ENCODE data around the gene WNT11.

Gene WNT11

GRCh38 chr11:76170468-76170867, 35.8 kb downstream of the WNT11 start:
- no peak for DNase-seq

GRCh38 chr11:76169473-76169896, 36.8 kb downstream of the WNT11 start:
- DNase-seq: no peak

GRCh38 chr11:76167590-76167989, 38.7 kb downstream of the WNT11 start:
- DNase-seq: no peak

- no peak for DNase-seq
These were observed 40.0 kb downstream of the WNT11 start for GRCh38 chr11:76166314-76166713.

GRCh38 chr11:76164861-76165751, 41.2 kb downstream of the WNT11 start:
- DNase-seq: no peak

GRCh38 chr11:76164081-76164480, 42.2 kb downstream of the WNT11 start:
- DNase-seq: no peak

- no peak for DNase-seq
These were observed 42.9 kb downstream of the WNT11 start for GRCh38 chr11:76163289-76163880.

- no peak for DNase-seq
These were observed 43.7 kb downstream of the WNT11 start for GRCh38 chr11:76162336-76163288.

GRCh38 chr11:76161261-76161961, 44.9 kb downstream of the WNT11 start:
- DNase-seq: no peak

- no peak for DNase-seq
These were observed 45.4 kb downstream of the WNT11 start for GRCh38 chr11:76160856-76161255.

- no peak for DNase-seq
These were observed 46.2 kb downstream of the WNT11 start for GRCh38 chr11:76159983-76160661.

- no peak for DNase-seq
These were observed 46.9 kb downstream of the WNT11 start for GRCh38 chr11:76159303-76159937.

- DNase-seq: no peak
These were observed 47.7 kb downstream of the WNT11 start for GRCh38 chr11:76158394-76159302.

GRCh38 chr11:76157891-76158290, 48.4 kb downstream of the WNT11 start:
- no peak for DNase-seq

GRCh38 chr11:76156971-76157427, 49.3 kb downstream of the WNT11 start:
- no peak for DNase-seq

- DNase-seq: no peak
These were observed 50.6 kb downstream of the WNT11 start for GRCh38 chr11:76155500-76156227.

- DNase-seq: no peak
These were observed 52.8 kb downstream of the WNT11 start for GRCh38 chr11:76153571-76153923.

- DNase-seq: peak; percentile 25
These were observed 53.3 kb downstream of the WNT11 start for GRCh38 chr11:76152741-76153570.

All from CD4-positive, alpha-beta T cell treated with Interleukin-12 subunit alpha and Interleukin-12 subunit beta, for 1 hour (primary cell).